Loucy (cell line): Measurements from ENCODE around the gene ZMYND8.
"Not testable (repeated sequence)": the region's sequence is repeated elsewhere in the genome, so short reads cannot be mapped to it uniquely, and the experiment has no call there.

Experiments used
- H2AFZ ChIP-seq: fragments of 200-600 bp; sonication (generic); 2 replicates; pipeline ENCODE4 v1.6.0; 2016; ENCODE audit warnings: antibody characterized with exemption, mild to moderate bottlenecking, low read length, moderate library complexity
- H3F3A ChIP-seq: fragments of 200-600 bp; 2 replicates; pipeline ENCODE4 v1.6.0; 2016; ENCODE audit warnings: antibody characterized with exemption, low read depth, mild to moderate bottlenecking
- H3K27me3 ChIP-seq: fragments of 200-600 bp; sonication (generic); 2 replicates; pipeline ENCODE4 v1.6.1; 2014; ENCODE audit warnings: low read length, mild to moderate bottlenecking; ENCODE audit not compliant: insufficient read depth, poor library complexity, severe bottlenecking
- H3K36me3 ChIP-seq: fragments of 200-600 bp; sonication (generic); 2 replicates; pipeline ENCODE4 v1.6.1; 2016; ENCODE audit warnings: low read length; ENCODE audit not compliant: insufficient read depth
- H3K4me1 ChIP-seq: fragments of 200-600 bp; sonication (generic); 2 replicates; pipeline ENCODE4 v1.5.1; 2014; ENCODE audit warnings: low read length, mild to moderate bottlenecking; ENCODE audit not compliant: insufficient read depth, poor library complexity, severe bottlenecking
- H3K4me2 ChIP-seq: fragments of 200-600 bp; sonication (generic); 2 replicates; pipeline ENCODE4 v1.6.0; 2014; ENCODE audit warnings: antibody characterized with exemption, low read length, low read depth, mild to moderate bottlenecking; ENCODE audit not compliant: poor library complexity, severe bottlenecking
- H3K4me3 ChIP-seq: fragments of 200-600 bp; sonication (generic); 2 replicates; pipeline ENCODE4 v1.5.1; 2014; ENCODE audit warnings: low read length, mild to moderate bottlenecking, mixed read lengths; ENCODE audit not compliant: poor library complexity, severe bottlenecking
- H3K79me2 ChIP-seq: fragments of 200-600 bp; sonication (generic); 2 replicates; pipeline ENCODE4 v1.6.1; 2014; ENCODE audit warnings: low read length; ENCODE audit not compliant: insufficient read depth
- H3K9ac ChIP-seq: fragments of 200-600 bp; sonication (generic); 2 replicates; pipeline ENCODE4 v1.6.0; 2014; ENCODE audit warnings: mild to moderate bottlenecking, low read depth, low read length, moderate library complexity; ENCODE audit not compliant: poor library complexity, severe bottlenecking
- H3K9me2 ChIP-seq: fragments of 200-600 bp; sonication (generic); replicated peaks from 2 replicates; pipeline ENCODE4 v1.6.1; 2016; ENCODE audit warnings: low read depth, low read length, mixed read lengths
- H3K9me3 ChIP-seq: fragments of 200-600 bp; sonication (generic); 2 replicates; pipeline ENCODE4 v1.6.1; 2014; ENCODE audit warnings: mild to moderate bottlenecking, antibody characterized with exemption, low read length, low read depth; ENCODE audit not compliant: insufficient read depth
- H4K20me1 ChIP-seq: fragments of 200-600 bp; sonication (generic); 2 replicates; pipeline ENCODE4 v1.6.0; 2014; ENCODE audit warnings: antibody characterized with exemption, low read length, mild to moderate bottlenecking; ENCODE audit not compliant: insufficient read depth, poor library complexity, severe bottlenecking
- EZH2phosphoT487 ChIP-seq: fragments of 200-600 bp; IDR thresholded peaks from 2 replicates; pipeline ENCODE4 v1.6.1; 2018; ENCODE audit warnings: antibody characterized with exemption, mild to moderate bottlenecking, moderate library complexity, borderline replicate concordance
- TF ChIP-seq, protein P1 (sequence below): fragments of 200-600 bp; sonication (generic); conservative IDR thresholded peaks from 2 replicates; pipeline ENCODE4 v1.5.1; 2014; ENCODE audit warnings: mild to moderate bottlenecking, antibody characterized with exemption, low read length

Gene ZMYND8

GRCh38 chr20:47248448-47248966 lies 108.0 kb downstream of the ZMYND8 start:
- Histone ChIP-seq H3K4me2 (no peak overlapping the region), H2AFZ (no peak overlapping the region), H3F3A (no peaks in the 10 kb centered on the region), H3K4me1 (no peaks in the 10 kb centered on the region), H4K20me1 (no peaks in the 10 kb centered on the region), H3K79me2 (peaks cover 10% of the 10 kb centered on the region; the same call in 1 of the 2 replicates), H3K36me3 (peaks cover 99% of the 10 kb centered on the region), H3K27me3 (no peaks in the 10 kb centered on the region), H3K9me3 (no peaks in the 10 kb centered on the region), H3K4me3 (no peak overlapping the region), H3K9ac (no peak overlapping the region), H3K9me2 (no peaks in the 10 kb centered on the region)
- TF ChIP-seq, protein P1, sequence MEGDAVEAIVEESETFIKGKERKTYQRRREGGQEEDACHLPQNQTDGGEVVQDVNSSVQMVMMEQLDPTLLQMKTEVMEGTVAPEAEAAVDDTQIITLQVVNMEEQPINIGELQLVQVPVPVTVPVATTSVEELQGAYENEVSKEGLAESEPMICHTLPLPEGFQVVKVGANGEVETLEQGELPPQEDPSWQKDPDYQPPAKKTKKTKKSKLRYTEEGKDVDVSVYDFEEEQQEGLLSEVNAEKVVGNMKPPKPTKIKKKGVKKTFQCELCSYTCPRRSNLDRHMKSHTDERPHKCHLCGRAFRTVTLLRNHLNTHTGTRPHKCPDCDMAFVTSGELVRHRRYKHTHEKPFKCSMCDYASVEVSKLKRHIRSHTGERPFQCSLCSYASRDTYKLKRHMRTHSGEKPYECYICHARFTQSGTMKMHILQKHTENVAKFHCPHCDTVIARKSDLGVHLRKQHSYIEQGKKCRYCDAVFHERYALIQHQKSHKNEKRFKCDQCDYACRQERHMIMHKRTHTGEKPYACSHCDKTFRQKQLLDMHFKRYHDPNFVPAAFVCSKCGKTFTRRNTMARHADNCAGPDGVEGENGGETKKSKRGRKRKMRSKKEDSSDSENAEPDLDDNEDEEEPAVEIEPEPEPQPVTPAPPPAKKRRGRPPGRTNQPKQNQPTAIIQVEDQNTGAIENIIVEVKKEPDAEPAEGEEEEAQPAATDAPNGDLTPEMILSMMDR = no peak
- TF ChIP-seq EZH2phosphoT487 = no peak

GRCh38 chr20:47247972-47248371 lies 108.5 kb downstream of the ZMYND8 start:
- no peaks in the 10 kb centered on the region; the same call in 1 of the 2 replicates for H3F3A ChIP-seq
- H3K4me2 ChIP-seq = no peak overlapping the region
- peaks cover 99% of the 10 kb centered on the region for H3K36me3 ChIP-seq
- H3K4me3 ChIP-seq = no peak overlapping the region
- TF ChIP-seq, protein P1 = no peak
- no peak for TF ChIP-seq EZH2phosphoT487
- no peaks in the 10 kb centered on the region for H3K4me1 ChIP-seq
- H3K27me3 ChIP-seq = no peaks in the 10 kb centered on the region
- H3K9ac ChIP-seq = no peak overlapping the region
- H2AFZ ChIP-seq = no peak overlapping the region
- no peaks in the 10 kb centered on the region for H3K9me3 ChIP-seq
- H3K9me2 ChIP-seq = no peaks in the 10 kb centered on the region
- peaks cover 3% of the 10 kb centered on the region for H4K20me1 ChIP-seq
- H3K79me2 ChIP-seq = peaks cover 13% of the 10 kb centered on the region; the same call in 1 of the 2 replicates

DNA sequence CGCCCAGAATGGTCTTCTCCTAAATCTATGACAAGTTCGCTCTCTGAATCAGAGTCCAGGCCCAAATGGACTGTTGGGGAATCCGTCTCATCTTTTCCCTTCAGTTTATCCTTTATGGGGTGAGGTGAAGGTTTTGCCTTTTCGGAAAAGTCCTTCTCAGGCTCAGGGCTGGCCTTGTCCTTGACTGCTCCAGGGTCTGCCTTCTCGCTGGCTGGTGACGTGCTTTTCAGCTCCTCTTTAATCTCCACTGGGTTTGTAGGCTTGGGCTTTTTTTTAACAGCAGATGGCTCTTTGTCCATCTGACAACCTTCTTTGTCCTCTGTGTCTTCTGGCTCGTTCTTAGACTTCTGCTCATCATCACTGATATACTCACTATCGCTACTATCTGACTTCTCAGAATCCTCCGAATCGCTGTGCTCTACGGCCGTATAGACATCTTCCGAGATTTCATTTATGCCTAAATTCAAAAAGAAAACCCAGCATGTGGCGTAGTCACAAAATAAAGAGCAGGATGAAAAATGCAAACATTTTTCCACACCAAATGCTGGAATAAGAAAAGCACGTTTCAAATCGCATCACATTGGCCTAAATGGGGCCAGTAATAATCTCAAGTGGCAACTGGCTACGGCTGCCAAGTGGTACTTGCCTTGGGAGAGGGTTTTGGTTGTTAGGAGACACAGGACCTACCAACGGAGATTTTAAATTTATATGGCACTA lies 110.3 kb downstream of the ZMYND8 start:
- Histone ChIP-seq H3K27me3 (no peaks in the 10 kb centered on the region), H3K9me2 (no peaks in the 10 kb centered on the region), H3K4me2 (no peak overlapping the region), H3K4me1 (no peaks in the 10 kb centered on the region), H3K9ac (no peak overlapping the region), H3K79me2 (peaks cover 22% of the 10 kb centered on the region; the same call in 1 of the 2 replicates), H3K36me3 (peaks cover 97% of the 10 kb centered on the region), H2AFZ (no peak overlapping the region), H3K9me3 (no peaks in the 10 kb centered on the region), H4K20me1 (peaks cover 6% of the 10 kb centered on the region), H3K4me3 (no peak overlapping the region), H3F3A (no peaks in the 10 kb centered on the region; the same call in 1 of the 2 replicates)
- TF ChIP-seq EZH2phosphoT487 = no peak
- TF ChIP-seq, protein P1 = no peak

DNA sequence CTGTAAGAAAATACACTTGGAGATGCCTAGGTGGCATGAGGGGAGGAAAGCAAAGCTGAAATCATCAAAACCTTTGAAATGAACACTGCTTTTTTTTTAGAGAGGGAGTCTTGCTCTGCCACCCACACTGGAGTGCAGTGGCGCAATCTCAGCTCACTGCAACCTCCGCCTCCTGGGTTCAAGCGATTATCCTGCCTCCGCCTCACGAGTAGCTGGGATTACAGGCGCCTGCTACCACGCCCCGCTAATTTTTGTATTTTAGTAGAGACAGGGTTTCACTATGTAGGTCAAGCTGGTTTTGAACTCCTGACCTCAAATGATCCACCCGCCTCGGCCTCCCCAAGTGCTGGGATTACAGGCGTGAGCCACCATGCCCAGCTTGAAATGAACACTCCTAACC lies 111.3 kb downstream of the ZMYND8 start:
- not testable (repeated sequence) for H4K20me1 ChIP-seq, H3K4me2 ChIP-seq, H3K9me3 ChIP-seq, H3K4me3 ChIP-seq, H3K9me2 ChIP-seq, H3K9ac ChIP-seq, H3F3A ChIP-seq, H3K4me1 ChIP-seq, H2AFZ ChIP-seq, H3K27me3 ChIP-seq
- Histone ChIP-seq H3K79me2 (peaks cover 19% of the 10 kb centered on the region; the same call in 1 of the 2 replicates), H3K36me3 (peaks cover 92% of the 10 kb centered on the region)
